Fibroblast of skin of right biceps (primary cell): Measurements from ENCODE around the gene MAN2A2.
"Not testable (repeated sequence)": the region's sequence is repeated elsewhere in the genome, so short reads cannot be mapped to it uniquely, and the experiment has no call there.

Experiments
- DNase-seq: peaks from one replicate; pipeline ENCODE4 v3.0.0-alpha.2; 2013

Gene MAN2A2

GRCh38 chr15:90884719-90885431 is 18.2 kb upstream of the MAN2A2 start:
- DNase-seq: no peak

GRCh38 chr15:90885432-90886290 is 17.4 kb upstream of the MAN2A2 start:
- DNase-seq: peak; percentile 60

- no peak for DNase-seq
Observed at GRCh38 chr15:90886291-90886614, 16.8 kb upstream of the MAN2A2 start.

- DNase-seq: no peak
Observed at GRCh38 chr15:90887037-90887481, 16.0 kb upstream of the MAN2A2 start.

GRCh38 chr15:90889313-90889730 is 13.8 kb upstream of the MAN2A2 start:
- DNase-seq: no peak

GRCh38 chr15:90889736-90890456 is 13.2 kb upstream of the MAN2A2 start:
- no peak for DNase-seq

- DNase-seq: no peak
Observed at GRCh38 chr15:90890839-90891238, 12.3 kb upstream of the MAN2A2 start.

GRCh38 chr15:90891346-90891949 is 11.7 kb upstream of the MAN2A2 start:
- no peak for DNase-seq

- DNase-seq: no peak
Observed at GRCh38 chr15:90892023-90892422, 11.1 kb upstream of the MAN2A2 start.

- no peak for DNase-seq
Observed at GRCh38 chr15:90892498-90893174, 10.5 kb upstream of the MAN2A2 start.

- DNase-seq: no peak
Observed at GRCh38 chr15:90893175-90894090, 9.7 kb upstream of the MAN2A2 start.

GRCh38 chr15:90895571-90896117 is 7.5 kb upstream of the MAN2A2 start:
- peak; percentile 53 for DNase-seq

- DNase-seq: not testable (repeated sequence)
Observed at GRCh38 chr15:90897131-90897655, 5.9 kb upstream of the MAN2A2 start.

GRCh38 chr15:90901175-90902039 is 1.7 kb upstream of the MAN2A2 start:
- no peak for DNase-seq

- DNase-seq: peak; percentile 77
Observed at GRCh38 chr15:90902040-90902839, 862 bp upstream of the MAN2A2 start.

- DNase-seq: no peak
Observed at GRCh38 chr15:90903733-90904536, 833 bp downstream of the MAN2A2 start.

- DNase-seq: no peak
Observed at GRCh38 chr15:90904746-90905145, 1.6 kb downstream of the MAN2A2 start.
